Activated CD4-positive, alpha-beta T cell treated with anti-CD3 and anti-CD28 coated beads, Interleukin-10, Interleukin-2, amounts not matched to agents 100 ng/mL and 50 ng/mL, durations not matched to agents 16 hours and 8 hours (primary cell): ENCODE data around the gene TEX9.

Experiments
- DNase-seq: peaks from one replicate; pipeline ENCODE4 v3.0.0-alpha.2; 2020

Gene TEX9

DNA sequence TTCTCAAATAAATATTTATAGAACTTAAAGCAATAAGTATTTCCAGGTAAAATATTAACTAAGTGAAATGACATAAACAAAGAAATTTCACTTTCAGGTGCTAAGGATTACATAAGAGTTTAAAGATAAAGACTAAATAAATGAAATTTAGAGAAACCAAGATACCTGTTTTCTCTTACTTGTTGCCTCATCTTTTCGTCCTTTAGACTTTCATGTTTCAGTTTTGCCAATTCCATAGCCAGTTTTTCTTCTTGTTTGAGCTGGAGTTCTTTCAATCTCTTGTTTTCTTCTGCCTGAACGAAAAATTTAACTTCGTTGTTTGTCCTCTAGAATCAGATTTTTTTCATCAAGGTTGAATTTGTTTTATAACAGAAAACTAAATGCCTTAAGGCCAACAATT, 91.0 kb downstream of the TEX9 start:
- no peak for DNase-seq

DNA sequence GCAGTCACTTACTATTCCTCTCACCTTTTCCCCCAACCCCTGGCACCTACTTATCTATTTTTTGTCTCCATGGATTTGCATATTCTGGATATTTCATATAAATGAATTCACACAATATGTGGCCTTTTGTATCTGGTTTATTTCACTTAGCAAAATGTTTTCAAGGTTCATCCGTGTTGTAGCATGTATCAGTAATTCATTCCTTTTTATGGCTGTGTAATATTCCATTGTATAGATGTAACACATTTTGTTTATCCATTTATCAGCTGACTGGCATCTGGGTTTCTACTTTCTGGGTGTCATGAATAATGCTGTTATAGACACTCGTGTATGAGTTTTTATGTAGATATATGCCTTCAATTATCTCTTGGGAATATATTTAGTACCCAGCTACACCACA, 93.9 kb downstream of the TEX9 start:
- DNase-seq: no peak

DNA sequence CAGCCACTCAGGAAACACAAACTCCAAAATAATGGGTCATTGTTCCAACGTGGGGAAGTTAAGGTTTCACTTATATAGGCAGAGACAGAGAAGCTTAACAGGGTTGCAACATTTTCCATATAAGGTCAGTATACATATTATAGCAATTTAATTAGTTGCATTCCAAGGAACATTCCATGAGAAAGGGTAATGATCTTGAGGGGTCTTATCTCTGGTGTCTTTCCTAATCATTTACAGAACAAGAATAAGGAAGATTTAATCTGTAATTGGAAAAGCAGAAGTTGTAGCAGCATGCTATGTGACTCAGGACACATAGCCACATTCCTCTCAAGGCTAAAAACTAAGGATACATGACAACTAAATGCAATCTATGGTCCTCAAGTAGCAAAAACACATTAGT, 94.8 kb downstream of the TEX9 start:
- no peak for DNase-seq

DNA sequence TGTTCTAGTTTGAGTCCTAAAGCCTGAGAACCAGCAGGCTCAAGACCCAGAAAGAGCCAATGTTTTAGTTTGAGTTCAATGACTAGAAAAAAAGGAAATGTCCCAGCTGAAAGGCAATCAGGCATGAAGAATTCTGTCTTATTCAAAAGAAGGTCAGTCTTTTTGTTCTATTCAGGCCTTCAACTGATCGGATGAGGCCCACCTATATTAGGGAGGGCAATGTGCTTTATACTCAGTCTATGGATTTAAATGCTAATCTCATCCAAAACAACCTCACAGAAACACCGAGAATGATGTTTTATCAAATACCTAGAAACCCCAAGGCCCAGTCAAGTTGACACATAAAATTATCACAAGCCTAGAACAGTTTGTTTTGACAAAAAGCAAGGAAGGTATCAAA, 95.7 kb downstream of the TEX9 start:
- DNase-seq: no peak

DNA sequence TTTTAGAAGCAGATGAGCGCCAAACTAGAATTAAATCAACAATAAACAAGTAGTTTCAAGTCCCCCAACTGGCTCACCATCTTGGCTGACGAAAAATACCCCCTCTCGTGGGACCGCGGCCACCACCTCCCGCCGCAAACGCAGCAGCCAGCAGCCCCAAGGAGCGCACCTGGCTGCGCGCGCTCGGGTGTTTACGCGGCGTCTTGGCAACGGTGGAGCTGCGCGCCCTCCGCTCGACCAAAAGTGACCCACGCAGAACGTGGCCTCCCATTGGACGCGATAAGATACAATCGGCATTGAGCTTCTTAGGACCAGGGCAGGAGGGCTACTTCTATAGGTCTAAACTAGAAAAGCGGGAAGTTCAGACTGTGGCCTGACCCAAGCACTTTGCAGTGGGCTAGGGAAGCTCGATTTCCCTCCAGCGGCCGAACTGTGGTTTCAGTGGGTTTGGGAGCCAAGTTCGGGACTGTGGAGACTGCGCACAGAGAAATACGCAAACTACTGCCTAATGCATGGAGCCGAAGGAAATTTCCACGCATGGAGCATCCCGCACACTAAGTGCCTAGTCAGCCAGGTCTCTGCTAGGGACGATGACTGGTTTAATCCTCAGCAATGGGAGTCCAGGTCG, 99.8 kb downstream of the TEX9 start, which contains the start of gene MNS1:
Gene MNS1, minus strand, starts transcription at position 245 of the 628 bp plus-strand sequence. Its CDS starts 165 bp downstream, at position 80.
- DNase-seq: peak; percentile 86

DNA sequence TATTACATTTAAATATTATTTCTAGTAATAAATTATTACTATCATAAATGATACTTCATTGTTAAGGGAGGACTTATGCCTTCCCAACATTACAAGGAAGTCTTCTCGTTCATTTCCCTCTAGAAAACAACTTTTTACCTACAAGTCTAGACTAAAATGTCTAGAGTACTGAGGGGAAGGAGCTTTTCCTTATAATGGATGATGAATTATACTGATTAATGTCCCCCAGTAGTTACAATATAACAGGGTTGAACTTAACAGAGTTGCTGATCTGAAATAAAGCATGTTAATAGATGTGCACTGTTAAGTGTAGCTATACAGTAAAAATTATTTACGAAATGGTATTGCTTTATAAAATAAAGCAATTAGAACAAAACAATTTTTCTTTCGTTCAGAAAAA, 102.4 kb downstream of the TEX9 start:
- DNase-seq: no peak

DNA sequence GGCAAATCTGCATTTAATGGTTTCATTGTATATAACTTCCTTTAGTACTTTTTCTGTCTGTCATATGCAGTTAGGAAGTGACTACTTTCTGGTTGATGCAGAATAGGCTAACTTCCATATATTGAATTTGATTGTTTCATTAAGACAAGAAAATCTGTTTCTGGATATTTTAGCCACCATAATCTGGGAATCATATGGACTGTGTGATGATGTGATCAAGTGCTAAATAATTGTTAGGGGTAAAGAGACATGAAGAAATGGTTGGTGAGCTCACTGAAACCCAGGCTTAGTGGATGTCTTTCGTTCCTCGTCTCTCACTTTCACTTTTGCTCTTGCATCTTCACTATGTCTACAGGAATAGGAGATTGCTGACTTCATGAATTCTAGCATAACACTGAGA, 103.2 kb downstream of the TEX9 start:
- DNase-seq: peak; percentile 53

DNA sequence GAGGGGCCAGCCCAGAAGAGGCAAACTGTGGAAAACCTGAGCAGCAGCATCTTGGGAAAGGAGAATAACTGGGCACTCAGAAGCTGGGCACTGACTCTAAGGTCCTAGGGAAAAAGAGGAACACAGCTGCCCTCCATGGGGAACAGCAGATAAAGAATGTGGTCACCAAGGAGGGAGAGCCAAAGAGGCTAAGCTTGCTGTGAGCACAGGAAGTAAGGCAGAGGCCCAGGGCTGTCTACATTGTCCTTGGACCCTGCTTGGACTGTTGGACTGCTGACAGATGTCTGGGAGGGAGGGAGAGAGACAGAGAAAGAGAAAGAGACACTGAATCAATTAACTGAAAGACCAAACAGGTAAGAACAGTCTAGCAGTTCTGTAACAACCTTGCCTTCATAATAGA, 104.3 kb downstream of the TEX9 start:
- DNase-seq: no peak

DNA sequence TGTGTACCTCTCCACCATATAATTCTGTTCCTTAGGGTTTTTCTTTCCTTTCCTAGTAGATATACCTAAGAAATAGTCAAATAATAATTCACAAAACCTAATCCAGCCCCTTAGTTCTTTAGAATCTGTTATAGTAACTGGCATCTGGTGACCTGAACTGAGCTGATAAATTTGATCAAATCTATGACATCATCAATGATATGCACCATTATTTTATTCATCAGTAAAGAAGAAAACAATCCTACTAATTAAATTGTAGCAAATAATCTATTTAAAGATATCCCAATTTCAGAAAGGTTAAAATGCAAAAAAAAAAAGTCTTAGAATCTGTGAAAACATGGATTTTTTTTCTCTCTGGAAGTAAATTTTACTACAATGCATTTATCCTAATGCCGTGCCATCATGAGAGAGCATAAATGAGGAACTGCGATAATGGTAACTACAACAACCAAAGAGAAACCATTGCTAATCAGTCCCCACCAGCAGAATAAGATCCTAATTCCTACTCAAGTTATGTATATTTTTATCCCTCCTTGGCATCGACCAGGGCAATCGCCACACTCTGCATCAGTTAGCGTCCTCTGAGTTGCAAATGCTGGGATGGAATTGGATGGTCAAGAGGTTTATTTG, 106.3 kb downstream of the TEX9 start:
- no peak for DNase-seq

DNA sequence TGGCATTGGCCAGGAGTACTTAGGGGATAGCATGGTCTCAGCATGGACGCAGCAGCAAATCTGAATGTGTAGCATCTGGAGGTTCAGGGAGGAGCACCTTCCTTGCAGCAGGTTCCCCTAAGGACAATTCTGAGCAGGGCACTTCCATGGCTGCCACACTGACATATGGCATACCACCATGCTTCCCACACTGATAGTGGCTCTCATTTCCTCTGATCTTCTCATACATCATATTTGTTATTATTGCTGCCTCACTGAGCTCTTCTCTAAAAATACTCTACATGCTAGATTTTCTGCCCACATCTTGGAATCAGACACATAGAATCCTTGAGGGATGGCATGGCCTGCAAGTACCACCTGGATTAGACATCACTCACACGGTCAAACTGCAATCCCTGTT, 107.1 kb downstream of the TEX9 start:
- DNase-seq: no peak

DNA sequence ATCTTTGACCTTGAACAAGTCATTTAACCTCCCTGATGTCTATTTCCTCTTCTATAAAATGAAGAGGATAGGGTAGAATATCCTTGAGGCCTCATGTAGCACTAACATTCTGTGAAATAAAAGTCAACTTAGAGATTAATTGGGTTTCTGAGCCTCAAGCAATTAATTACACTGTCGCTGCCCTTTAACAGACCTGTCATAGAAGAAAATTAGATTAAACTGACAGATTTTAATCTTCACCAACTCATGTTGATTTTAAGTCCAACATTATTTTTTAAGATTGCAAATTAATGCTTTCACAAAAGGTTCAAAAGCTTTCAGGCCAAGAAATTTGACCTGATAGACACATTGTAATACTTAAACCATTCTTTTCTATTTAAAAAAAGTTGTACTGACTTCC, 107.8 kb downstream of the TEX9 start:
- no peak for DNase-seq

DNA sequence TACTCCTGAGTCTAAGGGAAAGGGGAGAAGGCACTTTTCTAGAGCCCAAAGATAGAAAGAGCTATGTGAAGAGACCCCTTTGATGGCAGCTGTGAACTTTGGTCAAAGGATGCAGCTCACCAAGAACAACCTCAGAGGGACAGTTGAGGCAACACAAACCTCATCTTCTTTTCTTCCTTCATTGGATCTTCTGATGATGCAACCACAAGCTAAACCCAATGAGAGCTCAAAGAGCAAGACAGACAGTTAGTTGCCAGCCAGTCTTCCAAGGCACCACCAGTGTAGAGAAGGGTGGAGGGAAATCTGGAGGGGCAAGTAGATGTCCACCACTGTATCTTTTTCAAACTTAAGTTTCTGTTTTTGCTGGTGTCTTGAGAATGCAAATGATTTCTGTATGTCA, 110.1 kb downstream of the TEX9 start:
- DNase-seq: no peak
